Measurements from ENCODE around the gene TTC7B.

- no peak for TF ChIP-seq EZH2 (IDR thresholded peaks at IDR 0.05; ENCODE audit: insufficient read depth, poor library complexity, severe bottlenecking)
- no peak for TF ChIP-seq EZH2phosphoT487 (IDR thresholded peaks at IDR 0.05; ENCODE audit: insufficient read depth, low read depth)
These were observed 247.8 kb downstream of the TTC7B start for GRCh38 chr14:90568405-90568804.
